Testis (tissue), 2 donors: Measurements from ENCODE around the gene RFXAP.

Experiments
- POLR2A ChIP-seq: fragments of 450-650 bp; IDR thresholded peaks from one replicate; pipeline ENCODE4 v1.6.1; 2017; ENCODE audit warnings: antibody characterized with exemption, mild to moderate bottlenecking, moderate library complexity
- TF ChIP-seq, protein P1 (sequence below), 3 experiments: fragments of 450-650 bp in 2 of 3; fragments of 200-600 bp in 1 of 3; sonication (generic) in 1 of 3; IDR thresholded peaks; one replicate each; pipeline ENCODE4 v1.5.1; 2016 to 2019; ENCODE audit warnings: antibody characterized with exemption in 3 of 3, mild to moderate bottlenecking in 2 of 3, moderate library complexity in 1 of 3

DNA sequence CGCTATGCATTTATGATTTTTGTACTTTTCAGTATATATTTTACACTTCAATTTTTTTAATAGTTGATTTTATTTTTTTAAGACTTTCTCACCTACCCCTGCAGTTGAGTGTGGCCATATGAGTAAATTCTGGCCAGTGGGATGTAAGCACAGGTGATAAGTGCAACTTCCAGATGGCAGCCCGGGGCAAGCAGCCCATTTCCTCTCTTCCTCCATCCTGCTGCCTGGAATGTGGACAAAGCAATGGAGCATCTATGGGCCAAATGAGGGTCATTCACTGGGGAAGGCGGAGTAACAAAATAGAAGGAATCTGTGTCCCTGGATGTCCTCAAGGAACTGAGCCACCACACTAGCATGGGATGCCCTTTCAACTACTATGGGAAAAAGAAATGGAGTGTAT is 12.3 kb downstream of the RFXAP start:
- no peak for TF ChIP-seq POLR2A
- TF ChIP-seq, protein P1, sequence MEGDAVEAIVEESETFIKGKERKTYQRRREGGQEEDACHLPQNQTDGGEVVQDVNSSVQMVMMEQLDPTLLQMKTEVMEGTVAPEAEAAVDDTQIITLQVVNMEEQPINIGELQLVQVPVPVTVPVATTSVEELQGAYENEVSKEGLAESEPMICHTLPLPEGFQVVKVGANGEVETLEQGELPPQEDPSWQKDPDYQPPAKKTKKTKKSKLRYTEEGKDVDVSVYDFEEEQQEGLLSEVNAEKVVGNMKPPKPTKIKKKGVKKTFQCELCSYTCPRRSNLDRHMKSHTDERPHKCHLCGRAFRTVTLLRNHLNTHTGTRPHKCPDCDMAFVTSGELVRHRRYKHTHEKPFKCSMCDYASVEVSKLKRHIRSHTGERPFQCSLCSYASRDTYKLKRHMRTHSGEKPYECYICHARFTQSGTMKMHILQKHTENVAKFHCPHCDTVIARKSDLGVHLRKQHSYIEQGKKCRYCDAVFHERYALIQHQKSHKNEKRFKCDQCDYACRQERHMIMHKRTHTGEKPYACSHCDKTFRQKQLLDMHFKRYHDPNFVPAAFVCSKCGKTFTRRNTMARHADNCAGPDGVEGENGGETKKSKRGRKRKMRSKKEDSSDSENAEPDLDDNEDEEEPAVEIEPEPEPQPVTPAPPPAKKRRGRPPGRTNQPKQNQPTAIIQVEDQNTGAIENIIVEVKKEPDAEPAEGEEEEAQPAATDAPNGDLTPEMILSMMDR (IDR thresholded peaks at IDR 0.05): no peak
